ENCODE results near the gene RYR1.
"Not testable (repeated sequence)": the region's sequence is repeated elsewhere in the genome, so short reads cannot be mapped to it uniquely, and the experiment has no call there.

The RYR1 gene

DNA sequence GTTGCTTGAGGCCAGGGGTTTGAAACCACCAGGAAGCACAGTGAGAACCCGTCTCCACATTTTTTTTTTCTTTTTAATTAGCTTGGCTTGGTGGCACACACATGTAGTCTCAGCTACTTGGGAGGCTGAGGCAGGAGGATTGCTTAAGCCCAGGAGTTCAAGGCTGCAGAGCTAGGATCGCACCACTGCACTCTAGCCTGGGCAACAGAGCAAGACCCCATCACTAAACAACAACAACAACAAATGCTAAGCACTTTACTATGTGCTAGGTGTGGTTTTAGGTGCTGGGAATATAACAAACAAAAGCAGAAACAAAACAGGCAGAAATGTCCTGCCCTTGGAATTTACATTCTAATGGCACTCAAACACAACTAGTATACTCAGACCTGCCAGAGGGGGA is 51.3 kb downstream of the RYR1 start:
- intact Hi-C loops (cut with DNase I), result no loop called here
- DNase-seq, result peak in 1 of 10 donors; percentile 0

DNA sequence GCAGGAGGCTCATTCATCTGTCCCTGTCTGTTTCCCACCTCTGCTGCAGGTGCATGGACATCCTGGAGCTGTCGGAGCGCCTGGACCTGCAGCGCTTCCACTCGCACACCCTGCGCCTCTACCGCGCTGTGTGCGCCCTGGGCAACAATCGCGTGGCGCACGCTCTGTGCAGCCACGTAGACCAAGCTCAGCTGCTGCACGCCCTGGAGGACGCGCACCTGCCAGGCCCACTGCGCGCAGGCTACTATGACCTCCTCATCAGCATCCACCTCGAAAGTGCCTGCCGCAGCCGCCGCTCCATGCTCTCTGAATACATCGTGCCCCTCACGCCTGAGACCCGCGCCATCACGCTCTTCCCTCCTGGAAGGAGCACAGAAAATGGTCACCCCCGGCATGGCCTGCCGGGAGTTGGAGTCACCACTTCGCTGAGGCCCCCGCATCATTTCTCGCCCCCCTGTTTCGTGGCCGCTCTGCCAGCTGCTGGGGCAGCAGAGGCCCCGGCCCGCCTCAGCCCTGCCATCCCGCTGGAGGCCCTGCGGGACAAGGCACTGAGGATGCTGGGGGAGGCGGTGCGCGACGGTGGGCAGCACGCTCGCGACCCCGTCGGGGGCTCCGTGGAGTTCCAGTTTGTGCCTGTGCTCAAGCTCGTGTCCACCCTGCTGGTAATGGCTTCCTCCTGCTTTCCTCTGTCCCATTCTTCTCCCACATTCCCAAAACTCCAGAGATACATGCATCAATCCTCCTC is 52.2 kb downstream of the RYR1 start:
- DNase-seq, result peak in 1 of 10 donors; percentile 59
- intact Hi-C loops (cut with DNase I), result no loop called here

DNA sequence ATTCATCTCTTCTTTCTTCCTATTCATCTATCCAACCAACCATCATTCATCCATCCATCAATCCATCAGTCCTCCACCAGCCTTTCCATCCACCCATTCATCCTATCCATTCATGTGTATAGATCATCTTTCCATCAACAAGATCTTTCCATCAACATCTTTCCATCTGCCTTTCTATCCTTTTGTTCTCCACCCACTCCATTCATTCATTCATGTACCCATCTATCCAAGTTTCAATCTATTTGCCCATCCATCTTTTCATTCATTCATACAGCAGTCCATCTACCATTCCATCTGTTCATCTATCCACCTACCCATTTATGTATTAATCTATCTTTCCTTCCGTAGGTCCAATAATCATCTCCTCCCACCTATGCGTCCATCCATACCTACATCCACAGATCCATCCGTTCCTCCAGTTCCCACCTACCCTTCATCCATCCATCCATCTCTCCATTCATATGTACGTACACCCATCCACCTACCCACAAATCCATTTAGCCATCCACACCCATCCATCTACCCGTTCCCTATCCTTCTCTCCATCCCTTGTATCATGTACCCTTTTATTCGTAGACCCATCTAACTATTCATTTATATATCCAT is 53.3 kb downstream of the RYR1 start:
- intact Hi-C loops (cut with DNase I), result no loop called here
- DNase-seq, result no peak

DNA sequence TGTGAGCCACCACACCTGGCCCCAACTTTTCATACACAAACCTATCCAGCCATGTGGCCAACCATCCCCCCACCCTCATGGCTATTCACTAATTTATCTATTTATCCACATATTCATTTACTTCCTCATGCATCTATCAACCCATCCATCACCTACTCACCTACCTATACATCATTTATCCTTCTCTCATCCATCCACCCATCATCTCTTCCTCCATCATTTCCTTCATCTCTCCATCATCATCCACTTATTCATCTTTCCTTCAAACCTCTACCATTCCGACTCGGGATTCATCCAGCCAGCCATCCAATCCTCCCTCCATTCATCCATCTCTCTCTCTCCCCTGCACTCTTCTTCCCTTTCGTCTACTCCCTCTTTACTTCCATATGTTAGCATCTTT is 54.6 kb downstream of the RYR1 start:
- DNase-seq, result no peak
- intact Hi-C loops (cut with DNase I), result no loop called here

DNA sequence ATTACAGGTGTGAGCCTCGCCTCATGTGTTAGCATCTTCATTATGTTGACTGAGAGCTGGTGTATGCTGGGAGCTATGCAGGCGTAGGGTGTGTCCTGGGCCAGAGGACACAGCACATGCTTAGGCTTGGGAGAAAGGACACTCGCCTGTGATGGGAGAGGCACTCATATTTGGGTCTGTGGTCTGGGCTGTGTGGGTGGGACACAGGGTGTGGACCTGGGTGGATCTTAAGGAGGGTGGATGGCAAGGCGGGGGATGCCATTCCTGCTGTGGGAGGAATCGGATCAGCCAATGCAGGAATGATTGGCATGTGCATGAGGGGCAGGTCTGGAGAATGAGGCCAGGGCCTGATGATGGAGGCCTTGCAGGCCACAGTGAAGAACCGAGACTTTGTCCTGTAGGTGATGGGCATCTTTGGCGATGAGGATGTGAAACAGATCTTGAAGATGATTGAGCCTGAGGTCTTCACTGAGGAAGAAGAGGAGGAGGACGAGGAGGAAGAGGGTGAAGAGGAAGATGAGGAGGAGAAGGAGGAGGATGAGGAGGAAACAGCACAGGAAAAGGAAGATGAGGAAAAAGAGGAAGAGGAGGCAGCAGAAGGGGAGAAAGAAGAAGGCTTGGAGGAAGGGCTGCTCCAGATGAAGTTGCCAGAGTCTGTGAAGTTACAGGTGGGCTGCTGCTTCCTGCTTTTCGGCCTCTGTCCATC is 55.4 kb downstream of the RYR1 start:
- intact Hi-C loops (cut with DNase I), result no loop called here
- peak in 1 of 10 donors; percentile 45 for DNase-seq

DNA sequence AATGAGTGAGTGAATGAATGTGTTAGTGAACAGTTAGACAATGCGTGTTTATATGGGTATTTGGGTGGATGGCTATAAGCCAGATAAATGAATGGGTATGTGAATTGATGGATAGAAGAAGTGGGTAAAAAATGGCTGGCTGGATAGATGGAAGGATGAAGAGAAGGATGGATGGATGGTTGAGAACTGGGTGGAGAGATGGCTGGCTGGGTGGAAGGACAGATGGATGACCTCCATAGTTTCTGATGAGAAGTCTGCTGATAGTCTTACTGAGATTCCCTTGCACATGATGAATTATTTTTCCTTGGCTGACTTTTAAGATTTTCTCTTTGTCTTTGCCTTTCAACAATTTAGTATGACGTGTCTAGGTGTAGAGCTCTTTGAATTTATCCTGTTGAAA is 57.4 kb downstream of the RYR1 start:
- intact Hi-C loops (cut with DNase I), result no loop called here
- DNase-seq, result no peak

DNA sequence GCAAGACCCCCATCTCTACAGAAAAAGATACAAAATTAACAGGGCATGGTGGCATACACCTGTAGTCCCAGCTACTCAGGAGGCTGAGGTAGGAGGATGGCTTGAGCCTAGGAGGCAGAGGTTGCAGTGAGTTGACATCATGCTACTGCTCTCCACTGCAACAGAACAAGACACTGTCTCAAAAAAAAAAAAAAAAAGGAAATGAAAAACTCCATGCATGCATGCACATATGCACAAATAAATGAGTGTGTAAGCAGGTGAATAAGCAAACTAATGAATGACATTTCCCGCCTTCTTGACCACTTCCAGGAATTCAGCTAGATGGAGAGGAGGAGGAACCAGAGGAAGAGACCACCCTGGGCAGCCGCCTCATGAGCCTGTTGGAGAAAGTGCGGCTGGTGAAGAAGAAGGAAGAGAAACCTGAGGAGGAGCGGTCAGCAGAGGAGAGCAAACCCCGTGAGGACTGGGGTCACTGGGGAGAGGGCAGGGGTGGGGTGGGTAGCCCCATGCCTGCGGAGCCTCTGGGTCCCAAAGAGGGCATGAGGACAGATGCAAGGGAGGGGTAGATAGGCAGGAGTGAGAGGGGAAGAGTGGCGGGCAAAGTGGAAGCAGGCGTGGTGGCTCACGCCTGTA is 58.8 kb downstream of the RYR1 start:
- intact Hi-C loops (cut with DNase I), result no loop called here
- DNase-seq, result peak in 1 of 10 donors; percentile 24

DNA sequence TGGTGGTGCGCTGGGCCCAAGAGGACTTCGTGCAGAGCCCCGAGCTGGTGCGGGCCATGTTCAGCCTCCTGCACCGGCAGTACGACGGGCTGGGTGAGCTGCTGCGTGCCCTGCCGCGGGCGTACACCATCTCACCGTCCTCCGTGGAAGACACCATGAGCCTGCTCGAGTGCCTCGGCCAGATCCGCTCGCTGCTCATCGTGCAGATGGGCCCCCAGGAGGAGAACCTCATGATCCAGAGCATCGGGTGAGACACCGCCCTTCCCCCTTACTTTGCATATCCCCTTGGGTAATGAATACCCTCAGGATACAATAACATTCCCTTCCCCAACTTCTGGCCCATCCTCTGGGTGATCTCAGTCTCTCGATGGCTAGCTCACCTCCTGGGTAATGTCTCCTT is 60.9 kb downstream of the RYR1 start:
- DNase-seq, result peak in 1 of 10 donors; percentile 83
- intact Hi-C loops (cut with DNase I), result no loop called here

DNA sequence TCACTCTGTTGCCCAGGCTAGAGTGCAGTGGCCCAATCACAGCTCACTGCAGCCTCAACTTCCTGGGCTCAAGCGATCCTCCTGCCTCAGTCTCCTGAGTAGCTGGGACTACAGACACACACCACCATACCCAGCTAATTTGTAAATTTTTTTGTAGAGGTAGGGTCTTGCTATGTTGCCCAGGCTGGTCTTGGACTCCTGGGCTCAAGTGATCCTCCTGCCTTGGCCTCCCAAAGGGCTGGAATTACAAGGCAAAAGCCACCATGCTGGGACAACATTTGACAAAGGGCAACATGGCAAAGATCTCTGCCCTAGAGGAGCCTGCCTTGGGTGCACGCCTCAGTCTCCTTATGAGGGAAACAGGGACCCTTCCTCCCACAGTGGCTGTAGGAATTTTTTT is 61.9 kb downstream of the RYR1 start:
- intact Hi-C loops (cut with DNase I); DNase-seq: not testable (repeated sequence)

DNA sequence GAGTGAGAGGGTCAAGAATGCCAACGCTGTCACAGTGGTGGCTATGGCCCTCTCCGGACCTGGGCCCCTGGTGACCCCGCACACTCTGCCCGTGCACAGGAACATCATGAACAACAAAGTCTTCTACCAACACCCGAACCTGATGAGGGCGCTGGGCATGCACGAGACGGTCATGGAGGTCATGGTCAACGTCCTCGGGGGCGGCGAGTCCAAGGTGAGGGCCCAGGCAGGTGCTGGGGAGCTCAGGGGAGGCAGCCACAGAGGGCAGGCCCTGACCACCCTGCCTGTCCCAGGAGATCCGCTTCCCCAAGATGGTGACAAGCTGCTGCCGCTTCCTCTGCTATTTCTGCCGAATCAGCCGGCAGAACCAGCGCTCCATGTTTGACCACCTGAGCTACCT is 62.6 kb downstream of the RYR1 start:
- intact Hi-C loops (cut with DNase I), result no loop called here
- no peak for DNase-seq

DNA sequence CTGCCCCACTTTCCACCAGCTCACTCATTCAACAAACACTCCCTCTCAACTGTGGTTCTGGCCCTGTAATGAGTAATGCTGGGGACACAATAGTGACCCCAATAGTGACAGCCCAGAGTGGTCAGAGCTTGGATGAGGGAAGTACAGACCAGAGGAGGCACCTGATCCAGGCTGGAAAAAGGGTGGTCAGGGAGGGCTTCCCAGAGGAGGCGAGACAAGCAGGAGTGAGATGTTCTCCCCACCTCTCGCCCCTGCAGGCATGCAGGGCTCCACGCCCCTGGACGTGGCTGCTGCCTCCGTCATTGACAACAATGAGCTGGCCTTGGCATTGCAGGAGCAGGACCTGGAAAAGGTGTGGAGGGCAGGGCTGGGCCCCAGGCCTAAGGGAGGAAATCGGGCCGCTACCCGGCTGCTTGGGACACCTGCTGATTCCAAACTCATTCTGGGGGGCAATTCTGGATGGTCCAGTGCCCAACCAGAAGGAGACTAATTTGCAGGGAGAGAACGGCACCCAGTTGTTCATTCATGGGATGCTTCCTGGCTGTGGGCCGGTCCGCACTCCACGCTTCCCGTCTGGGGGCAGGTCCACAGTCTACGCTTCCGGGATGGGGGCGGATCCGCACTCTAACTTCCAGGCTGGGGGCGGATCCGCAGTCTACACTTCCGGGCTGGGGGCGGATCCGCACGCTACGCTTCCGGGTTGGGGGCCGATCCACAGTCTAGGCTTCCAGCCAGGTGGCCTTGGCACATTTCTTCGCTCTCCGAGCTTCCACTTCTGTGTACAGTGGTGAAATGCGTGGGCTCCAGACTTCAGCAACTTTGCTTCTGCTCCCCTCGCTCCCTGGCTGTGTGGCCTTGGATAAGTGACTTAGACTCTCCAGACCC is 63.4 kb downstream of the RYR1 start:
- intact Hi-C loops (cut with DNase I), result no loop called here
- DNase-seq, result peak in 1 of 10 donors; percentile 70

DNA sequence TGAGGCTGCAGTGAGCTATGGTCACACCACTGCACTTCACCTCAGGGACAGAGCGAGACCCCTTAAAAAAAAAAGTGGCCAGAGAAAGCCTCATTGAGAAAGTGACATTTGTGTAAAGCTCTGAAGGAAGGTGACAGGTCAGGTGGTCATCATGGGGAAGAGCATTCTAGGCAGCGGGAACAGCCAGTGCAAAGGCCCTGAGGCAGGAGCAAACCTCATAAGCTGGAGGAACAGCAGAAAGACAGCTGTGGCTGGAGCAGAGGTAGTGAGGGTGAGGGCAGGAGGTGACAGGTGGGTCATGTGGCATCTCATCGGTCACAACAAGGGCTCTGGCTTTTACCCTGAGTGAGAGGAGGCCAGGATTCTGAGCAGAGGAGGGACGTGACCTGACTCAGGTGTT is 64.4 kb downstream of the RYR1 start:
- intact Hi-C loops (cut with DNase I), result no loop called here

DNA sequence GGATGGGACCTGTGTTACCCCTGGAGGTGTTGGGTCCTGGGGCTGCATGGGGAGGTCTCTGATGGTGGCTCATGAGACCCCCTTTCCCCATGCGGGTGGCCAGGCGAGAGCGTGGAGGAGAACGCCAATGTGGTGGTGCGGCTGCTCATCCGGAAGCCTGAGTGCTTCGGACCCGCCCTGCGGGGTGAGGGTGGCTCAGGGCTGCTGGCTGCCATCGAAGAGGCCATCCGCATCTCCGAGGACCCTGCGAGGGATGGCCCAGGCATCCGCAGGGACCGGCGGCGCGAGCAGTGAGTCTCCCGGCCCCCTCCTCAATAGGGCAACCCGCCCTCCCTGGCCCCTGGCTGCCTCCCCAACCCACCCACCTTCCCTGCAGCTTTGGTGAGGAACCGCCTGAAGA is 66.0 kb downstream of the RYR1 start:
- DNase-seq, result peak in 1 of 10 donors; percentile 79
- intact Hi-C loops (cut with DNase I), result no loop called here

More for the DNA sequence above, 64.4 kb downstream of the RYR1 start:
- DNase-seq, result no peak

DNA sequence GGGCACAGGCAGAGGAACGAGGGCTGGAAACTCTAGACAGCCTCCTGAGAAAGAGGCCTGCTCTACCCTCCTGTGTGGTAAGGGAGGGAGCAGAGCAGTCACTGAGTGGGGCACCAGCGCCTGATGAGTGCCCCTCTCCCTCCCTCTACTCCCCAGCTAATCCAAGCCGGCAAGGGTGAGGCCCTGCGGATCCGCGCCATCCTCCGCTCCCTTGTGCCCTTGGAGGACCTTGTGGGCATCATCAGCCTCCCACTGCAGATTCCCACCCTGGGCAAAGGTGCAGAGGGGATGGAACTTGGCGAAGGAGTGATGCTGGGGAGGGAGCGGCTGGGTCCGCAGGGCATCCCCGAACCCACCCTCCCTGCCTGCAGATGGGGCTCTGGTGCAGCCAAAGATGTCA is 67.0 kb downstream of the RYR1 start:
- intact Hi-C loops (cut with DNase I), result no loop called here
- no peak for DNase-seq

DNA sequence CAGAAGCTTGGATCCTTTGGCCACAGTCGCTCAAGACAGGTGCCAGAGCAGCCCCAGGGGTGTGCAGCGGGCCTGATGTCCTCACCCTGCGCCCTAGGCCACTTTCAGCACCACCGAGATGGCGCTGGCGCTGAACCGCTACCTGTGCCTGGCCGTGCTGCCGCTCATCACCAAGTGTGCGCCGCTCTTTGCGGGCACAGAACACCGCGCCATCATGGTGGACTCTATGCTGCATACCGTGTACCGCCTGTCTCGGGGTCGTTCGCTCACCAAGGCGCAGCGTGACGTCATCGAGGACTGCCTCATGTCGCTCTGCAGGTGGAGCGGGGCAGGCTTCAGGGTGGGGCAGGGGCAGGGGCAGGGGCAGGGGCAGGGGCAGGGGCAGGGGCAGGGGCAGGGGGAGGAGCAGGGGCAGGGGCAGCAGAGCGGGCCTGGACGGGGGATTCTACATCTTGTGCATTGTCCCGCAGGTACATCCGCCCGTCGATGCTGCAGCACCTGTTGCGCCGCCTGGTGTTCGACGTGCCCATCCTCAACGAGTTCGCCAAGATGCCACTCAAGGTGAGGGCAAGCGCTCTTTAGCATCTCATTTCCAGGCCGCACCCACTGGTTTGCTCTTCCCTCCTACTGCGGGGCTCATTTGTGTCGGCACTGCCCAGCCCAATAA is 69.1 kb downstream of the RYR1 start:
- peak in 1 of 10 donors; percentile 61 for DNase-seq
- intact Hi-C loops (cut with DNase I), result no loop called here

DNA sequence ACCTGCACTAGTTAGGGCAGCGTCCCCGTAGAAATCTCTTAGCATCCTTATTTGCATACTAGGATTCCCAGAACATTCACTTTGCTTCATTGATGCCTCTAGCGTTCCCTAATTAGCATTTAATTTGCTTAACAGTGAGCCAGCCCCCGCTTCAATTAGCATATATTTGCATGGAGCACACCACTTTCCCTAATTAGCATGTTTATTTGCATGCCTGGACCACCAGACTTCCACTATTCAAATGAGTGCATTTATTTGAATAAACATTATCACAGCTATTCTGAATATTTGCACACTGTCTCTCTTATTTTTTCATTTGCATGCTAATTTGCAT is 69.6 kb downstream of the RYR1 start:
- DNase-seq, result no peak
- intact Hi-C loops (cut with DNase I), result no loop called here

DNA sequence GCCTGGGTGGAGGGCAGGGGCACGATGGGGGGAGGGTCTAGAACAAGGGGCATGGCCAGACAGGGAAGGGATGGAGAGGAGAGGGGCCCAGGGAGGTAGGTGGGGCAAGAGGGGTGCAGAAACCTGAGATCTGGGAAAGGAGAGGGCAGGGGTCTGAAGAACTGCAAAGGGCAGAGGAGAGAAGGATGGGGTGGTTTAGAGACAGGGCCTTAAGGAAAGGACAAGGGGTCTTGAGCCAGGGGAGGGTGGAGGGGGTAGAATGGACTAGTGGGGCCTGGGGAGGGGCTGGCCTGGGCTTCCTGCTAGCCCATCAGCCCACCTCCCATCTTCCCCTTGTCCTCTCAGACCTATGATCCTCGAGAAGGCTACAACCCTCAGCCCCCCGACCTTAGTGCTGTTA is 72.5 kb downstream of the RYR1 start:
- intact Hi-C loops (cut with DNase I), result no loop called here
- DNase-seq, result no peak

DNA sequence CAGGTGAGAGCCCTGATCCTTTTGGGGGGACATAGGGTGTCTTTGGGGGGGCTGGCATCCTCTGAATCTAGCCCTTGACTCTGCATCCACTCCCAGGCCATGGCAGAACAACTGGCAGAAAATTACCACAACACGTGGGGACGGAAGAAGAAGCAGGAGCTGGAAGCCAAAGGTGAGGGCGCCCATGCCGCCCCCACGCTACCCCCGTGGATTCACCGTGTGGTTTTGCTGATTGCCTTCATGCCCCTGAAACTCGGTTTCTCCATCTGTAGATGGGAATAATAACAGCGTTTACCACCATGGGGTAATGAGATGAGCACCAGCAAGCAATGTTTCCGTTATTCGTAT is 72.9 kb downstream of the RYR1 start:
- DNase-seq, result no peak
- intact Hi-C loops (cut with DNase I), result no loop called here

DNA sequence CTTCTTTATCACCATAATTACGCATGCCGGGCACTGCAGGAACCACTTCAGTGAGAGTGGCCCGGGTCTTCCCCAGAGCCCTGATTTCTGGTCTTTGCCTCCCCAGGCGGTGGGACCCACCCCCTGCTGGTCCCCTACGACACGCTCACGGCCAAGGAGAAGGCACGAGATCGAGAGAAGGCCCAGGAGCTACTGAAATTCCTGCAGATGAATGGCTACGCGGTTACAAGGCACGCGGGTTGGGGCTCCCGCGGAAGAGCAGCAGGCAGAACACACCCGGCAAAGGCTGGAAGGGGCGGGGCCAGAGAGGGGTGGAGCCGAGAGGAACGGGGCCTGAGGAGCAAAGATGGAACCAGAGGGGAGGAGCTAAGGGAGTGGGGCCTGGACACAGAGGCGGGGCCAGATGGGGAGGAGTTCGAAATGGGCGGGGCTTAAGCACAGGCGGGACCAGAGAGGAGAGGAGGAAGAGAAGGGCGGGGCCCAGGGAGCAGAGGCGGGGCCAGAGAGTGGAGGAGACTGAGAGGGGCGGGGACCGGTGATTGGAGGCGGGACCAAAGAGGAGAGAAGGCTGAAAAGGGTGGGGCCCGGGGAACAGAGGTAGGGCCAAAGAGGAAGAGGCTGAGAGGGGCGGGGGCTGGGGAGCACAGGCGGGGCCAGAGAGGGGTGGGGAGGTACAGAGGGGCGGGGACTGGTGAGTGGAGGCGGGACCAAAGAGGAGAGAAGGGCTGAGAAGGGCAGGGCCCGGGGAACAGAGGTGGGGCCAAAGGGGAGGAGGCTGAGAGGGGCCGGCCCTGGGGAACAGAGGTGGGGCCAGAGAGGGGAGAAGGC is 73.4 kb downstream of the RYR1 start:
- peak in 4 of 10 donors; percentile 17 to 91 (median 48) for DNase-seq
- intact Hi-C loops (cut with DNase I), result no loop called here

All from posterior cingulate gyrus (tissue), 11 donors.